Activated naive CD4-positive, alpha-beta T cell treated with anti-CD3 and anti-CD28 coated beads, Interleukin-2, amount 50 U/mL, for 24 hours (primary cell): Measurements from ENCODE around the gene SULT2B1.
A peak's percentile ranks its signal among the peaks of the same experiment; 100 is the strongest.
"Not testable (repeated sequence)": the region's sequence is repeated elsewhere in the genome, so short reads cannot be mapped to it uniquely, and the experiment has no call there.

Source experiments
- H3K27ac Mint-ChIP-seq: one replicate; pipeline ENCODE4 v1.8.0; 2021; ENCODE audit warnings: mild to moderate bottlenecking, mixed read lengths
- H3K27me3 Mint-ChIP-seq: one replicate; pipeline ENCODE4 v1.8.0; 2021; ENCODE audit warnings: mixed read lengths
- H3K36me3 Mint-ChIP-seq: one replicate; pipeline ENCODE4 v1.8.0; 2021; ENCODE audit warnings: mixed read lengths
- H3K4me1 Mint-ChIP-seq: one replicate; pipeline ENCODE4 v1.8.0; 2021; ENCODE audit warnings: mixed read lengths
- H3K4me3 Mint-ChIP-seq: one replicate; pipeline ENCODE4 v1.8.0; 2021; ENCODE audit warnings: mild to moderate bottlenecking, mixed read lengths
- H3K9me3 Mint-ChIP-seq: one replicate; pipeline ENCODE4 v1.8.0; 2021; ENCODE audit warnings: mixed read lengths

The SULT2B1 gene

DNA sequence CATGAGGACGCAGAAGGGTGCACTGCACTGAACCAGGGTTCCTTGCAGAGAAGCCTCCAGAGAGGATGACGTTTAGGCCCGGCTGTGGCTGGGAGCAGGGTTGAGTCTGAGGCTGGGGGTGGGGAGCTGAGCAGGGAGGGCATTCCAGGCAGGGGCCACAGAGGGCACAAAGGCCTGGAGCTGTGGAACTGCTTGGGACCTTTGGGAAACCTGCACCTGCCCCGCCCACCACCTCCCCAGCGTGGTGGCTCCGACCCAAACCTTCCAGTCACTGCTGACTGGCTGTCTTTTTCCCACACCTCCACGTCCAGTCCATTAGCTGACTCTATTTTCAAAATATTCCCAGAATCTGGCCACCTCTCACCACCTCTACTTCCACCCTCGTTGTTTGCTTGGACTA lies 35.4 kb upstream of the SULT2B1 start:
- H3K36me3 Mint-ChIP-seq = no peaks in the 10 kb centered on the region
- H3K9me3 Mint-ChIP-seq = no peaks in the 10 kb centered on the region
- H3K4me3 Mint-ChIP-seq = no peak overlapping the region
- H3K4me1 Mint-ChIP-seq = peaks cover 5% of the 10 kb centered on the region
- no peak overlapping the region for H3K27ac Mint-ChIP-seq
- no peaks in the 10 kb centered on the region for H3K27me3 Mint-ChIP-seq

DNA sequence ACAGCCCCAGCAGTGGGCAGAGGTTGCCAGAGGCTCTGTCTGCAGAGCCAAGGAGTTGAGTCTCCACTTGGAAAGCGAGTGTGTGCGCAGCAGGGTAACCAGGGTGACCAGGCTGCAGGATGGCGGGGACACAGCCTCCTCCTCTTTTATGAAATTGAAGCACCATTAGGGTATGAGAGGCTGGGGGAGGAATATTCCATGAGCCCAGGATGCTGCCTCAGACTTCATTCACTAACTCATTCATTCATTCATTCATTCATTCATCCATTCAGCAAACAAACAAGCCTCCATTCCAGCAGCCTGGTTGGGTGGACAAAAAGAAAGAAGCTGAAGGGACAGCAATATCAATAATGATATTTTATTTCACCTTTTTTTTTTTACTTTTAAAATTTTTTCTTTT lies 33.8 kb upstream of the SULT2B1 start:
- H3K9me3 Mint-ChIP-seq = no peaks in the 10 kb centered on the region
- peaks cover 5% of the 10 kb centered on the region for H3K4me1 Mint-ChIP-seq
- no peaks in the 10 kb centered on the region for H3K36me3 Mint-ChIP-seq
- no peak overlapping the region for H3K4me3 Mint-ChIP-seq
- no peaks in the 10 kb centered on the region for H3K27me3 Mint-ChIP-seq
- peak overlapping the region; percentile 8 for H3K27ac Mint-ChIP-seq

DNA sequence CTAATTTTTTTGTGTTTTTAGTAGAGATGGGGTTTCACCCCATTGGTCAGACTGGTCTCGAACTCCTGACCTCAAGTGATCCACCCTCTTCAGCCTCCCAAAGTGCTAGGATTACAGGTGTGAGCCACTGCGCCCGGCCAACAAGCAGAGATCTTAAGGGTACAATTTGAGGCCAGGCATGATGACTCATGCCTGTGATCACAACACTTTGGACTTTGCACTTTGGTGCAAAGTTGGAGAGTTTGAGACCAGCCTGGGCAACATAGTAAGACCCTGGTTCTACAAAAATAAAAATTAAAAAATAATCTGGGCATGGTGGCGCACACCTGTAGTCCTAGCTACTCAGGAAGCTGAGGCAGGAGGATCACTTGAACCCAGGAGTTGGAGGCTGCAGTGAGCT lies 32.5 kb upstream of the SULT2B1 start:
- not testable (repeated sequence) for H3K9me3 Mint-ChIP-seq, H3K36me3 Mint-ChIP-seq, H3K27me3 Mint-ChIP-seq, H3K4me3 Mint-ChIP-seq, H3K27ac Mint-ChIP-seq, H3K4me1 Mint-ChIP-seq

DNA sequence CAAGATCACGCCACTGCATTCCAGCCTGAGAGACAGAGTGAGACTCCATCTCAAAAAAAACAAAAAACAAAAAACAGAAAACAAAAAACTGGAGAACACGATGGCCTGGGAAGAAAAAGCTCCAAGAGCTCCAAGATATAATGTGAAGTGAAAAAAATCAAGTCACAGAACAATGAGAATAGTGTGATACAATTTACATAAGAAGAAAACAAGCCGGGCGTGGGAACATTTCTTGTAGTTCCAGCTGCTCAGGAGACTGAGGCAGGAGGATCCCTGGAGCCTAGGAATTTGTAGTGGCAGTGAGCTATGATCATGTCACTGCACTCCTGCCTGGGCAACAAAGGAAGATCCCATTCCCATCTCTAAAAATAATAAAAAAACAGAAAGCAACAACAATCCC lies 31.8 kb upstream of the SULT2B1 start:
- Mint-ChIP-seq H3K9me3 (peaks cover 5% of the 10 kb centered on the region), H3K4me1 (no peaks in the 10 kb centered on the region), H3K36me3 (peaks cover 2% of the 10 kb centered on the region), H3K27me3 (peaks cover 2% of the 10 kb centered on the region), H3K27ac (no peak overlapping the region), H3K4me3 (no peak overlapping the region)

DNA sequence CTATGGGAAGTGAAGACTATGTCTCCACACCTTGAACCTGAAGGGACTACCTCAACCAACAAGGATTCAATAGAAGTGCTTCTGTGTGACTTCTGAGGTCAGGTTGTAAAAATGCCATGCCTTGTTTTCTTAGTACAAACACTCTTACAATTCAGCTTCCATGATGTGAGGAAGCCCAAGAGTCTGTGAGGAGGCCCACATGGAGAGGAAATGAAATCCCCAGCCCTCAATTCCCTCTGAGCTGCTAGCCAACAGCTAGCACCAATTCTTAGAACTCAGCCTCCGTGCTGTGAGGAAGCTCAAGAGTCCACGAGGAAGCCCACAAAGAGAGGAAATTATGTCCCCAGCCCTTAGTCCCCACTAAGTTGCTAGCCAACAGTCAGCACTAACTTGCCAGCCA lies 27.8 kb upstream of the SULT2B1 start:
- Mint-ChIP-seq H3K27ac (no peak overlapping the region), H3K4me1 (no peaks in the 10 kb centered on the region), H3K4me3 (no peak overlapping the region), H3K27me3 (peaks cover 2% of the 10 kb centered on the region), H3K36me3 (peaks cover 4% of the 10 kb centered on the region), H3K9me3 (peaks cover 5% of the 10 kb centered on the region)

DNA sequence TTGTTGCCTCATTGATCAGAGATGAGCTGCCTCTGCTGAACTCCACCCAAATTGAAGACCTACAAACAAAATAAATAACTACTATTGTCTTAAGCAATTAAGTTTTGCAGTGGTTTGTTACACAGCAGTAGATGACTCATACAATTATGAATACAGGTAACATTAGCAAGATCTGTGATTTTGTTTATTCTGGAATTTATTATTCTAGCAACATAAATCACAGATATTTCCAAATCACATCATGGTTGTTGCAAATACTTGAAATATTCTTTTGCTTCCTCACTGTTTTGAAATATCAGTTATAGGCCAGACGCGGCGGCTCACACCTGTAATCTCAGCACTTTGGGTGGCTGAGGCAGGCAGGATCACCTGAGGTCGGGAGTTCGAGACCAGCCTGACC lies 27.2 kb upstream of the SULT2B1 start:
- H3K4me3 Mint-ChIP-seq = no peak overlapping the region
- no peak overlapping the region for H3K27ac Mint-ChIP-seq
- H3K4me1 Mint-ChIP-seq = no peaks in the 10 kb centered on the region
- H3K27me3 Mint-ChIP-seq = peaks cover 2% of the 10 kb centered on the region
- H3K36me3 Mint-ChIP-seq = peaks cover 4% of the 10 kb centered on the region
- H3K9me3 Mint-ChIP-seq = peaks cover 5% of the 10 kb centered on the region

DNA sequence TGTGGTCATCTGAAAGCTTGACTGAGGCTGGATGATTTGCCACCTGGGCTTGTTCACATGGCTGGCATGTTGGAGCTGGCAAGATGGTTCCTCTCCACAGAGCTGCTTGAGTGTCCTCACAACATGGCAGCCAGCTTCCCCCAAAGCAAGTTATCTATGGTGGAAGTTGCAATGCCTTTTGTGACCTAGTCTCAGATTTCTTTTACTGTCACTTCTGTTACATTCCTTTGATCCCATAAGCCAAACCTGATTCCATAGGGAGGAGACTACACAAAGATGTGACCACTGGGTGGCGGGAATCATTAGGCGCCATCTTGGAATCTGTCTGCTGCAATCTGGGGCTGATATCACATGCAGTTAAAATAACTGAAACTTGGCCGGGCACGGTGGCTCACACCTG lies 22.8 kb upstream of the SULT2B1 start:
- Mint-ChIP-seq H3K36me3 (peaks cover 3% of the 10 kb centered on the region), H3K4me1 (no peaks in the 10 kb centered on the region), H3K27ac (no peak overlapping the region), H3K27me3 (no peaks in the 10 kb centered on the region), H3K9me3 (peaks cover 2% of the 10 kb centered on the region), H3K4me3 (no peak overlapping the region)

DNA sequence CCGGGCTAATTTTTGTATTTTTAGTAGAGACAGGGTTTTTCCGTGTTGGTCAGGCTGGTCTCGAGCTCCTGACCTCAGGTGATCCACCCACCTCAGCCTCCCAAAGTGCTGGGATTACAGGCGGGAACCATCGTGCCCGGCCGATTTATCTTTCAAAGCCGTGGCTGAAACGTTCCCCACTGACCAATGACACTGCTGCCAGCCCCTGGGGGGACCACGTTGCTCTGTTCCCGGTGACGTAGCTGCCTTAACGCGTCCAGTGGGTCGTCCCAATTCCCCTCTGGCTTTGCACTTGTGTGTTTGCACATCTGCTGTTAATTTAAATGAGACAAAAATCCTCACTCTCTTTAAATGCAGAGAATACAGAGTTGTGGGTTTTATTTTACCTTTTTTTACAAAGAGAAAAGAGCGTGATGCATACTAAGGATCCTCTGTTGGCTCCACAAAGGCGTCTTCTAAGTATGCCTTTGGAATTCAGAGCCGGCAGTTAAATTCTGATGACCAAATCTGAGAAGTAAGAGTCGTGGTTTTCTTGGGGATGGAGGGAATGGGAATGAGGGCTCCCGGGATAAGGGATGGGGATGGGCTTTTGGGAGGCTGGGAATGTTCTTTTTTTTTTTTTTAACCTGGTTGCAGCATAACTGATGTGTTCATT lies 21.8 kb upstream of the SULT2B1 start:
- Mint-ChIP-seq H3K36me3 (peaks cover 3% of the 10 kb centered on the region), H3K27me3 (no peaks in the 10 kb centered on the region), H3K4me3 (no peak overlapping the region), H3K4me1 (no peaks in the 10 kb centered on the region), H3K9me3 (no peaks in the 10 kb centered on the region), H3K27ac (peak overlapping the region; percentile 23)

DNA sequence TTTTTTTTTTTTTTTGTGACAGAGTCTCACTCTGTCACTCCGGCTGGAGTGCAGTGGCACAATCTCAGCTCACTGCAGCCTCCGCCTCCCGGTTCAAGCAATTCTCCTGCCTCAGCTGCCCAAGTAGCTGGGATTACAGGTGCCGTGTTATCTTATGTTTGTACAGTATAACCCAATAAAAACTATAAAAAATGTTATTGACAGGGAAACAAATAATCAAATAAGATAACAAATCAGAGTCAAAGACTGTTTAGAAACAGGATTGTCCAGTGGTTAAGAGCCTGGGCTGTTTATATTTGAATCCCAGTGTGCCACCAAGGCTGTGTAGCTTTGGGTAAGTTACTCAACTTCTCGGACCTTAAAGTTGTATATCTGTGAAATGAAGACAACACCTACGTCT lies 21.2 kb upstream of the SULT2B1 start:
- no peaks in the 10 kb centered on the region for H3K9me3 Mint-ChIP-seq
- no peak overlapping the region for H3K4me3 Mint-ChIP-seq
- no peaks in the 10 kb centered on the region for H3K4me1 Mint-ChIP-seq
- H3K27me3 Mint-ChIP-seq = no peaks in the 10 kb centered on the region
- peaks cover 3% of the 10 kb centered on the region for H3K36me3 Mint-ChIP-seq
- H3K27ac Mint-ChIP-seq = no peak overlapping the region

DNA sequence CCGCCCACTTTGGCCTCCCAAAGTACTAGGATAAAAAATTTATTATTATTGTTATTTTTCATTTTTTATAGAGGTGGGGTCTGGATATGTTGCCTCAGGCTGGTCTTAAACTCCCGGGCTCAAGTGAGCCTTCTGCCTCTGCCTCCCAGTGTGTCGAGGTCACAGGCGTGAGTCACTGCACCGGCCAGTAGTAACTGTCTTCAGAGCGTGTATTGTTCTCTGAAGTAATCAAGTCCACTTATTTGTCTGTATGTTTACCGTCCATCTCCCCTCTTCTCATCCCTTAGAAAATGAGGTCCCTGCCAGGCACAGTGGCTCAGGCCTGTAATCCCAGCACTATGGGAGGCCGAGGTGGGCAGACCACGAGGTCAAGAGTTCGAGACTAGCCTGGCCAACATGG lies 18.2 kb upstream of the SULT2B1 start:
- Mint-ChIP-seq H3K9me3 (no peaks in the 10 kb centered on the region), H3K27ac (no peak overlapping the region), H3K36me3 (no peaks in the 10 kb centered on the region), H3K4me3 (no peak overlapping the region), H3K27me3 (no peaks in the 10 kb centered on the region), H3K4me1 (no peaks in the 10 kb centered on the region)

DNA sequence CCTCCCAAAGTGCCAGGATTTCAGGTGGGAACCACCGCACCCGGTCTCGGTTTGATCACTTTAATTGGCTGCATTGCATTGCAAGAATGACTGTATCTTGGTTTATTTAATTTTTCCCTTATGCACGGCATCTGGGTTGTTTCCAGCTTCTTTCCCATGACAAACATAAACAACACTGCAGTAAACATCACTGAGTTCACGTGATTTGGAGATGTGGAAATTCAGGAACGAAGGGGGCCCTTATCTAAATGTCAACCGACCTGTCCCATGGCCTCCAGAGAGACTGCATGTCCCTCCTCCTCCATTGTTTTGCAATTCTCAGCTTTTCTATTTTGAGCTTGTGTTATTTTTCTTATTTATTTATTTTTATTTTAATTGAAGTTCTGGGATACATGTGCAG lies 14.4 kb upstream of the SULT2B1 start:
- H3K4me3 Mint-ChIP-seq = no peak overlapping the region
- no peaks in the 10 kb centered on the region for H3K36me3 Mint-ChIP-seq

DNA sequence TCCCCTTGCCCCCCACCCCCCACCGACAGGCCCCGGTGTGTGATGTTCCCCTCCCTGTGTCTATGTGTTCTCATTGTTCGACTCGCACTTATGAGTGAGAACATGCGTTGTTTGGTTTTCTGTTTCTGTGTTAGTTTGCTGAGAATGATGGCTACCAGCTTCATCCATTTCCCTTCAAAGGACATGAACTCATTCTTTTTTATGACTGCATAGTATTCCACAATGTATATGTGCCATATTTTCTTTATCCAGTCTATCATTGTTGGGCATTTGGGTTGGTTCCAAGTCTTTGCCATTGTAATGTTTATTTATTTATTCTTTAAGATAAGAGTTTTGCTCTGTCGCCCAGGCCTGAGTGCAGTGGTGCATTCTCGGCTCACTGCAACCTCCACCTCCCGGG lies 13.9 kb upstream of the SULT2B1 start:
- H3K36me3 Mint-ChIP-seq = not testable (repeated sequence)

More for the DNA sequence above, 14.4 kb upstream of the SULT2B1 start:
- Mint-ChIP-seq H3K4me1 (no peaks in the 10 kb centered on the region), H3K27ac (no peak overlapping the region), H3K9me3 (no peaks in the 10 kb centered on the region), H3K27me3 (no peaks in the 10 kb centered on the region)

DNA sequence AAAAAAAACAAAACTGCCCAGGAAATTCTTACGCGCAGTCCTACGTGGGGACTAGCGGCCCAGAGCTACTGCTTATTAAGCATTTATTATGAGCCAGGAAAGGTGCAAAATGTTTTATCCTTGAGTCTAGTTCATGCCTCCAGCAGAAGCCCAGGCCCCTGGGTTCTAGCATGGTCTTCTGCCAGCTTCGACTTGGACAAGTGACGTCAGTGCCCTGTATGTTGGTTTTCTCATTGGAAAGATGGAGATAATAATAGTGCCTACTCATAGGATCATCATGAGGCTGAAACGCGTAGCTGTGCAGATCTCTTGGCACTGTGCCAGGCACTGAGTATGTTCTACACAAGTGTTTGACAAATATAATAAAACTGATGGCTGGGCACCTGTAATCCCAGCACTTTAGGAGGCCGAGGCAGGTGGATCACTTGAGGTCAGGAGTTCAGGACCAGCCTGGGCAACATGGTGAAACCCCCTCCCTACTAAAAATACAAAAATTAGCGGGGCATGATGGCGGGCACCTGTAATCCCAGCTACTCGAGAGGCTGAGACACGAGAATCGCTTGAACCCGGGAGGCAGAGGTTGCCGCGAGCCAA lies 12.4 kb upstream of the SULT2B1 start:
- H3K36me3 Mint-ChIP-seq = no peaks in the 10 kb centered on the region
- no peak overlapping the region for H3K27ac Mint-ChIP-seq
- no peaks in the 10 kb centered on the region for H3K27me3 Mint-ChIP-seq
- H3K4me1 Mint-ChIP-seq = no peaks in the 10 kb centered on the region
- no peak overlapping the region for H3K4me3 Mint-ChIP-seq
- no peaks in the 10 kb centered on the region for H3K9me3 Mint-ChIP-seq

More for the DNA sequence above, 13.9 kb upstream of the SULT2B1 start:
- not testable (repeated sequence) for H3K9me3 Mint-ChIP-seq, H3K27ac Mint-ChIP-seq, H3K27me3 Mint-ChIP-seq, H3K4me3 Mint-ChIP-seq, H3K4me1 Mint-ChIP-seq

DNA sequence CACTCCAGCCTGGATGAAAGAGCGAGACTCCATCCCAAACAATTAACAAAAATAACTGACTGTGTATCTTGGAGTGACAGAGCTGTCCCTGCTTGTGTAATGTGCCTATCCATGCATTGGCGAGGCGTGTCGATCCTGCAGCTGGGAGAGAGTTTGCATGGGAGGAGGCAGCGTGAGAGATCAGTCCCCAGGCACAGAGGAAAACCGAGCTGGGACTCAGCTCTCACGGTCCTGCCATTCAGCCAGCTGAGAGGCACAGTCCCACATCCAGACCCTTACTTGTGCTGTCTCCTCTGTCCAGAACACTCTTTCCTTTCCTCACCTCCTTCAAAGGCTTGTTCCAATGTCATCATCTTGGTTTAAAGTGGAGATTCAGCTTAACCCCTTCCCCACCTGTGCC lies 11.9 kb upstream of the SULT2B1 start:
- no peak overlapping the region for H3K4me3 Mint-ChIP-seq
- no peaks in the 10 kb centered on the region for H3K27me3 Mint-ChIP-seq
- H3K27ac Mint-ChIP-seq = no peak overlapping the region
- no peaks in the 10 kb centered on the region for H3K9me3 Mint-ChIP-seq
- no peaks in the 10 kb centered on the region for H3K36me3 Mint-ChIP-seq
- no peaks in the 10 kb centered on the region for H3K4me1 Mint-ChIP-seq

DNA sequence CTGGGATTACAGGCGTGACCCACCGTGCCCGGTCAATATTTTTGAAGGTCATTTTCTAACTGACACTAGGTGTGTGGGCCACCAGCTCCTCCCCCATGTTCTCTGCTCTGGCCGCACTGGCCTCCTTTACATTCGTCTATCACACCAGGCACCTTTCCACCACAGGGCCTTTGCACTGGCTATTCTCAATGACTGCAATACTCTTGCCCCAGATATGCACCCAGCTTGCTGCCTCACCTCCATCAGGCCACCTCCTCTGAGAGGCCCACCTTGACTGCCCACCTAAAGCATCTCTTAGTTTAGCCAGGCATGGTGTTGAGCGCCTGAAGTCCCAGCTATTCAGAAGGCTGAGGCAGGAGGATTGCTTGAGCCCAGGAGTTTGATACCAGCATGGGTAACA lies 10.2 kb upstream of the SULT2B1 start:
- no peaks in the 10 kb centered on the region for H3K36me3 Mint-ChIP-seq
- no peaks in the 10 kb centered on the region for H3K9me3 Mint-ChIP-seq
- no peaks in the 10 kb centered on the region for H3K4me1 Mint-ChIP-seq
- no peaks in the 10 kb centered on the region for H3K27me3 Mint-ChIP-seq
- no peak overlapping the region for H3K4me3 Mint-ChIP-seq
- H3K27ac Mint-ChIP-seq = no peak overlapping the region

DNA sequence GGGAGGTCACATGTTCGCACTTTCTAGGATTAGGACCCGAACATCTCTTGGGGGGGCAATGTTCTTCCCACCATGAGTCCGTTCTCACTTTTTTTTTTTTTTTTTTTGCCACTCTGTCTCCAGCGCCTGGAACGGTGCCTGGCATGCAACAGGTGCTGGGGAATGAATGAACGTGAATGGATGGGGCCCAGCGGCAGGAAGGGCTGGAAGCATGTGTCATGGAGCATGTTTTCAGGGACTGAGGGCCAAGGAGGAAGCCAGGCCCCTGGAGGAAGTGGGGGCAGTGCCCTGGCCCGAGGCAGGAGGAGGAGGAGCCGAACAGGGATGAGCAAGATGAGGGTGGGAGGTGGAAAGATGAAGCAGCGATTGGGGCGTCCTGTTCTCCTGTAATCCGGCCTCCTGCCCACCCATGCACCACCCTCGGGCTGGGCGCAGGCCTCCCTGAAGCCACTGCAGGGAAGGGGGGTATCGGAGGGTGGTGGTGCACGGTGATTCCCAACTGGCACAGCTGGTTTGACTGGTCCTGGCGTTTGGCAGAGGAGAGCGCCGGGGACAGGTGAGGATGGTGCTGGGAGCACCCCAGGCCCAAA lies 8.8 kb upstream of the SULT2B1 start:
- H3K36me3 Mint-ChIP-seq = no peaks in the 10 kb centered on the region
- no peaks in the 10 kb centered on the region for H3K27me3 Mint-ChIP-seq
- H3K27ac Mint-ChIP-seq = no peak overlapping the region
- no peaks in the 10 kb centered on the region for H3K4me1 Mint-ChIP-seq
- H3K9me3 Mint-ChIP-seq = no peaks in the 10 kb centered on the region
- no peak overlapping the region for H3K4me3 Mint-ChIP-seq
